Breast epithelium (tissue), 3 donors: Measurements from ENCODE around the gene CYP4F2.

Source experiments
- CTCF ChIP-seq, 3 donors: fragments of 450-650 bp; IDR thresholded peaks; one replicate each; pipeline ENCODE4 v1.5.1; 2016 to 2017; ENCODE audit warnings: antibody characterized with exemption in 3 of 3, mild to moderate bottlenecking in 3 of 3, moderate library complexity in 3 of 3
- POLR2AphosphoS5 ChIP-seq, 3 donors: sonication (generic); formaldehyde crosslinking; IDR thresholded peaks; one replicate each; pipeline ENCODE4 v1.6.1; 2017; ENCODE audit warnings: antibody characterized with exemption in 3 of 3

GRCh38 chr19:15894359-15894758, 3.5 kb downstream of the CYP4F2 start:
- TF ChIP-seq POLR2AphosphoS5 (IDR thresholded peaks at IDR 0.05) = no peak
- no peak for TF ChIP-seq CTCF (IDR thresholded peaks at IDR 0.05)
